MM.1S (cell line): Measurements from ENCODE around the gene ATP2A3.

Source experiments
- EZH2phosphoT487 ChIP-seq: fragments of 300-600 bp; sonication (generic); IDR thresholded peaks from 2 replicates; pipeline ENCODE4 v1.6.1; 2018; ENCODE audit warnings: antibody characterized with exemption, low read length
- TF ChIP-seq, protein P1 (sequence below): fragments of 300-600 bp; sonication (generic); IDR thresholded peaks from 2 replicates; pipeline ENCODE4 v1.5.1; 2016; ENCODE audit warnings: antibody characterized with exemption, low read length, mixed read lengths

DNA sequence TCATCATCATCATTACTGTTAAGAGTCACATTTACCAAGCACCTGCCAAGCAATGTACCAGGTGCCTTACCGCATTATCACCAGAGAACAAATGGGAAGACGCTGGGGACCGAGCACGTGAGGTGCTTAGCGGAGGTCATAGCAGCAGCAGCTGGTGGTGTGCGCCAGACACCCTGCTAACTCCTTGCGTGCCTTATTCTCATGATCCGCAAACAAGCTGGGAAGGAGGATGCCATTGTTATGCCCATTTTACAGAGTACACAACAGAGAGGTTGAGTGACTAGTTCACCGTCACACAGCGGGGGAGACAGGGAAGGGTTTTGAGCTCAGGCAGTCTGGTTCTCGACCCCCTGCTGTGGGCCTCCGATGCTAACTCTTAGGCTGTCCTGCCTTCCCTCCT is 7.3 kb downstream of the ATP2A3 start:
- TF ChIP-seq, protein P1, sequence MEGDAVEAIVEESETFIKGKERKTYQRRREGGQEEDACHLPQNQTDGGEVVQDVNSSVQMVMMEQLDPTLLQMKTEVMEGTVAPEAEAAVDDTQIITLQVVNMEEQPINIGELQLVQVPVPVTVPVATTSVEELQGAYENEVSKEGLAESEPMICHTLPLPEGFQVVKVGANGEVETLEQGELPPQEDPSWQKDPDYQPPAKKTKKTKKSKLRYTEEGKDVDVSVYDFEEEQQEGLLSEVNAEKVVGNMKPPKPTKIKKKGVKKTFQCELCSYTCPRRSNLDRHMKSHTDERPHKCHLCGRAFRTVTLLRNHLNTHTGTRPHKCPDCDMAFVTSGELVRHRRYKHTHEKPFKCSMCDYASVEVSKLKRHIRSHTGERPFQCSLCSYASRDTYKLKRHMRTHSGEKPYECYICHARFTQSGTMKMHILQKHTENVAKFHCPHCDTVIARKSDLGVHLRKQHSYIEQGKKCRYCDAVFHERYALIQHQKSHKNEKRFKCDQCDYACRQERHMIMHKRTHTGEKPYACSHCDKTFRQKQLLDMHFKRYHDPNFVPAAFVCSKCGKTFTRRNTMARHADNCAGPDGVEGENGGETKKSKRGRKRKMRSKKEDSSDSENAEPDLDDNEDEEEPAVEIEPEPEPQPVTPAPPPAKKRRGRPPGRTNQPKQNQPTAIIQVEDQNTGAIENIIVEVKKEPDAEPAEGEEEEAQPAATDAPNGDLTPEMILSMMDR: no peak
- no peak for TF ChIP-seq EZH2phosphoT487
